ENCODE results near the gene MRAP. TPM values are rescaled to one million over a fixed set of nuclear protein-coding genes. Genes with fewer than 3 reads are reported as not detected.

The MRAP gene
- total RNA-seq, 1 experiment from 2014 or later, result not detected

DNA sequence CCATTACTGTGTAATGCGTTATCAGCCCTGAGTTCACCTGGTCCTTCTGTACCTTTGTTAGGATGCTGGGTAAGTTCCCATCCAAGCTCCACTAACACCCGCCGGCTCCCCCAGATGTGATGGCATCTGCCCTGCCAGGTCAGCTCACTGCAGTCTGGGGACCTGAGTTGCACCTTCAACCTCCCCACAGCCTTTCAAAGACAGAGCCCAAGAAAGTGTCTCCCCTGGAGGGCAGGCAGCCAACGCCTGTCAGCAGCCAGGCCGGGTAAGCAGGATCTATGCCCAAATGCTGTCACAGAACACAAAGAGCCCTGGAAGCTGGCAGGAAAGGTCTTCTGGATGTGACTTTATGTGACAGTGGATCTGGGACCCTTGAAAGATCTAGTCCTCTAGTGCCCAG lies 13.7 kb downstream of the MRAP start (continued):
- TF ChIP-seq, protein P1, sequence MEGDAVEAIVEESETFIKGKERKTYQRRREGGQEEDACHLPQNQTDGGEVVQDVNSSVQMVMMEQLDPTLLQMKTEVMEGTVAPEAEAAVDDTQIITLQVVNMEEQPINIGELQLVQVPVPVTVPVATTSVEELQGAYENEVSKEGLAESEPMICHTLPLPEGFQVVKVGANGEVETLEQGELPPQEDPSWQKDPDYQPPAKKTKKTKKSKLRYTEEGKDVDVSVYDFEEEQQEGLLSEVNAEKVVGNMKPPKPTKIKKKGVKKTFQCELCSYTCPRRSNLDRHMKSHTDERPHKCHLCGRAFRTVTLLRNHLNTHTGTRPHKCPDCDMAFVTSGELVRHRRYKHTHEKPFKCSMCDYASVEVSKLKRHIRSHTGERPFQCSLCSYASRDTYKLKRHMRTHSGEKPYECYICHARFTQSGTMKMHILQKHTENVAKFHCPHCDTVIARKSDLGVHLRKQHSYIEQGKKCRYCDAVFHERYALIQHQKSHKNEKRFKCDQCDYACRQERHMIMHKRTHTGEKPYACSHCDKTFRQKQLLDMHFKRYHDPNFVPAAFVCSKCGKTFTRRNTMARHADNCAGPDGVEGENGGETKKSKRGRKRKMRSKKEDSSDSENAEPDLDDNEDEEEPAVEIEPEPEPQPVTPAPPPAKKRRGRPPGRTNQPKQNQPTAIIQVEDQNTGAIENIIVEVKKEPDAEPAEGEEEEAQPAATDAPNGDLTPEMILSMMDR (IDR thresholded peaks at IDR 0.05 in 2 of 3, conservative IDR thresholded peaks at IDR 0.05 in 1 of 3; ENCODE audit: borderline replicate concordance in 1 of 3, insufficient read depth in 1 of 3, low read depth in 2 of 3, low read length in 2 of 3), result no peak
- TF ChIP-seq CEBPB (IDR thresholded peaks at IDR 0.05; ENCODE audit: low read depth), result no peak
- TF ChIP-seq POLR2A (IDR thresholded peaks at IDR 0.05; ENCODE audit: borderline replicate concordance, extremely low read depth, insufficient read depth, insufficient read length), result no peak
- TF ChIP-seq, protein P2, sequence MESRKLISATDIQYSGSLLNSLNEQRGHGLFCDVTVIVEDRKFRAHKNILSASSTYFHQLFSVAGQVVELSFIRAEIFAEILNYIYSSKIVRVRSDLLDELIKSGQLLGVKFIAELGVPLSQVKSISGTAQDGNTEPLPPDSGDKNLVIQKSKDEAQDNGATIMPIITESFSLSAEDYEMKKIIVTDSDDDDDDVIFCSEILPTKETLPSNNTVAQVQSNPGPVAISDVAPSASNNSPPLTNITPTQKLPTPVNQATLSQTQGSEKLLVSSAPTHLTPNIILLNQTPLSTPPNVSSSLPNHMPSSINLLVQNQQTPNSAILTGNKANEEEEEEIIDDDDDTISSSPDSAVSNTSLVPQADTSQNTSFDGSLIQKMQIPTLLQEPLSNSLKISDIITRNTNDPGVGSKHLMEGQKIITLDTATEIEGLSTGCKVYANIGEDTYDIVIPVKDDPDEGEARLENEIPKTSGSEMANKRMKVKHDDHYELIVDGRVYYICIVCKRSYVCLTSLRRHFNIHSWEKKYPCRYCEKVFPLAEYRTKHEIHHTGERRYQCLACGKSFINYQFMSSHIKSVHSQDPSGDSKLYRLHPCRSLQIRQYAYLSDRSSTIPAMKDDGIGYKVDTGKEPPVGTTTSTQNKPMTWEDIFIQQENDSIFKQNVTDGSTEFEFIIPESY (IDR thresholded peaks at IDR 0.05; ENCODE audit: extremely low read depth, insufficient replicate concordance, low read length), result no peak
- TF ChIP-seq JUND (IDR thresholded peaks at IDR 0.05), result no peak

DNA sequence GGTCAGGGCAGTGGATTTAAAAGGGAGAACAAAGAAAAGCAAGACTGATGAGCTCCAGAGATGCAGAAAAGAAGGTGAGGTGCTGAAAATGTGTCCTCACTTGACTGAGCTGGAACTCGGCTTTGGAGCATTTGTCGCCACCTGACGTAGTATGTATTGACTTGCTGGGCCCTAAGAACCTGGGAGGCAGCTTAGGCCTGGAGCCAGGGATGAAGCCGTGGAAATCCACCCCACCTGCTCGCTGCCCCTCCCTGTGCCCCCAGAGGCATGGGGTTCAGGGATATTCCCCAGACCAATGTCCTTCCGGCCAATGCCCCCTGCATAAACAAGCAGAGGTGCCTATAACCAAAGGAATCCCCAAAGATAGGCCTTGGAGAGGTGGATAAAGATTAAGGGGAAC lies 14.3 kb downstream of the MRAP start:
- ChIA-PET RAD21 (ENCODE audit: low non-redundant PET in 1 of 2, low total read pairs in 2 of 2, uncharacterized antibody in 2 of 2, unreplicated experiment in 2 of 2) (no interaction called here), POLR2A (no interaction called here), CTCF (no interaction called here)
- Histone ChIP-seq H4K20me1 (ENCODE audit: insufficient read depth) (no peaks in the 10 kb centered on the region), H3K9me3 (ENCODE audit: control insufficient read depth in 1 of 2, insufficient read depth in 1 of 2, low read depth in 1 of 2, low read length in 2 of 2) (no peaks in the 10 kb centered on the region), H3K4me3 (replicated peaks in 1 of 2; ENCODE audit: low read depth in 1 of 2, low read length in 2 of 2) (no peak overlapping the region), H3K36me3 (ENCODE audit: control insufficient read depth in 1 of 2, insufficient read depth in 2 of 2, low read length in 2 of 2) (peaks cover 38 to 53% of the 10 kb centered on the region in 2 experiments; a peak in 3 of 4 replicates), H3K27ac (ENCODE audit: low read depth, low read length) (no peak overlapping the region), H3K27me3 (ENCODE audit: insufficient read depth, low read length) (no peaks in the 10 kb centered on the region), H3K4me1 (ENCODE audit: control insufficient read depth in 1 of 2, insufficient read depth in 2 of 2, low read length in 2 of 2) (no peaks in the 10 kb centered on the region), H3K9me2 (ENCODE audit: insufficient read depth) (no peaks in the 10 kb centered on the region), H3K4me2 (ENCODE audit: low read length) (no peak overlapping the region), H2AFZ (ENCODE audit: low read depth, low read length, poor library complexity, severe bottlenecking) (no peak overlapping the region), H3K79me2 (ENCODE audit: insufficient read depth, low read length) (peaks cover 19% of the 10 kb centered on the region; the same call in 1 of the 2 replicates), H3K9ac (ENCODE audit: low read length) (no peak overlapping the region)
- ATAC-seq (no peak), DNase-seq (ENCODE audit: low read depth, low spot score) (no peak)
- intact Hi-C loops (cut with micrococcal nuclease), result no loop called here
- TF ChIP-seq, protein P3, sequence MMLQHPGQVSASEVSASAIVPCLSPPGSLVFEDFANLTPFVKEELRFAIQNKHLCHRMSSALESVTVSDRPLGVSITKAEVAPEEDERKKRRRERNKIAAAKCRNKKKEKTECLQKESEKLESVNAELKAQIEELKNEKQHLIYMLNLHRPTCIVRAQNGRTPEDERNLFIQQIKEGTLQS (IDR thresholded peaks at IDR 0.05), result no peak
- TF ChIP-seq YY1 (IDR thresholded peaks at IDR 0.05; ENCODE audit: extremely low read depth, insufficient replicate concordance, low read depth, low read length) (no peak), EZH2 (IDR thresholded peaks at IDR 0.05) (no peak), SIN3A (IDR thresholded peaks at IDR 0.05; ENCODE audit: low read depth) (no peak), FOSL1 (IDR thresholded peaks at IDR 0.05; ENCODE audit: low read depth) (no peak), EZH2phosphoT487 (IDR thresholded peaks at IDR 0.05; ENCODE audit: borderline replicate concordance) (no peak), JUND (IDR thresholded peaks at IDR 0.05) (no peak), CBX3 (IDR thresholded peaks at IDR 0.05; ENCODE audit: low read depth) (no peak), EGR1 (IDR thresholded peaks at IDR 0.05; ENCODE audit: low read depth) (no peak), ZNF274 (IDR thresholded peaks at IDR 0.05; ENCODE audit: low read depth, low read length) (no peak), POLR2AphosphoS5 (IDR thresholded peaks at IDR 0.05; ENCODE audit: low read depth, low read length) (no peak)
- no TSS peak for BruUV-seq (replicated peaks)

Data from HCT116 (cell line).